Fibroblast of mammary gland (primary cell): ENCODE measurements around the gene SSBP3.

Source experiments
- DNase-seq: peaks from one replicate; pipeline ENCODE4 v3.0.0-alpha.2; 2010; ENCODE audit warnings: low read depth
- H3K4me3 ChIP-seq: 2 replicates; pipeline ENCODE4 v1.5.1; 2011; ENCODE audit warnings: low read depth, mild to moderate bottlenecking, low read length, moderate library complexity; ENCODE audit not compliant: control insufficient read depth
- TF ChIP-seq, protein P1 (sequence below): conservative IDR thresholded peaks from 2 replicates; pipeline ENCODE4 v1.5.1; 2011; ENCODE audit warnings: low read depth, low read length, inconsistent platforms; ENCODE audit not compliant: control insufficient read depth, insufficient read depth

Gene SSBP3

GRCh38 chr1:54398963-54399528 lies 7.1 kb downstream of the SSBP3 start:
- TF ChIP-seq, protein P1, sequence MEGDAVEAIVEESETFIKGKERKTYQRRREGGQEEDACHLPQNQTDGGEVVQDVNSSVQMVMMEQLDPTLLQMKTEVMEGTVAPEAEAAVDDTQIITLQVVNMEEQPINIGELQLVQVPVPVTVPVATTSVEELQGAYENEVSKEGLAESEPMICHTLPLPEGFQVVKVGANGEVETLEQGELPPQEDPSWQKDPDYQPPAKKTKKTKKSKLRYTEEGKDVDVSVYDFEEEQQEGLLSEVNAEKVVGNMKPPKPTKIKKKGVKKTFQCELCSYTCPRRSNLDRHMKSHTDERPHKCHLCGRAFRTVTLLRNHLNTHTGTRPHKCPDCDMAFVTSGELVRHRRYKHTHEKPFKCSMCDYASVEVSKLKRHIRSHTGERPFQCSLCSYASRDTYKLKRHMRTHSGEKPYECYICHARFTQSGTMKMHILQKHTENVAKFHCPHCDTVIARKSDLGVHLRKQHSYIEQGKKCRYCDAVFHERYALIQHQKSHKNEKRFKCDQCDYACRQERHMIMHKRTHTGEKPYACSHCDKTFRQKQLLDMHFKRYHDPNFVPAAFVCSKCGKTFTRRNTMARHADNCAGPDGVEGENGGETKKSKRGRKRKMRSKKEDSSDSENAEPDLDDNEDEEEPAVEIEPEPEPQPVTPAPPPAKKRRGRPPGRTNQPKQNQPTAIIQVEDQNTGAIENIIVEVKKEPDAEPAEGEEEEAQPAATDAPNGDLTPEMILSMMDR = no peak
- DNase-seq = no peak

GRCh38 chr1:54397980-54398379 lies 8.2 kb downstream of the SSBP3 start:
- TF ChIP-seq, protein P1 = no peak
- H3K4me3 ChIP-seq = no peak overlapping the region
- DNase-seq = no peak

More at GRCh38 chr1:54398963-54399528, 7.1 kb downstream of the SSBP3 start:
- no peak overlapping the region for H3K4me3 ChIP-seq

- DNase-seq = no peak
- TF ChIP-seq, protein P1 = no peak
- no peak overlapping the region for H3K4me3 ChIP-seq
Measured at GRCh38 chr1:54397090-54397591, 9.1 kb downstream of the SSBP3 start.

GRCh38 chr1:54396261-54396933 lies 9.8 kb downstream of the SSBP3 start:
- TF ChIP-seq, protein P1 = no peak
- no peak overlapping the region for H3K4me3 ChIP-seq
- DNase-seq = no peak

DNA sequence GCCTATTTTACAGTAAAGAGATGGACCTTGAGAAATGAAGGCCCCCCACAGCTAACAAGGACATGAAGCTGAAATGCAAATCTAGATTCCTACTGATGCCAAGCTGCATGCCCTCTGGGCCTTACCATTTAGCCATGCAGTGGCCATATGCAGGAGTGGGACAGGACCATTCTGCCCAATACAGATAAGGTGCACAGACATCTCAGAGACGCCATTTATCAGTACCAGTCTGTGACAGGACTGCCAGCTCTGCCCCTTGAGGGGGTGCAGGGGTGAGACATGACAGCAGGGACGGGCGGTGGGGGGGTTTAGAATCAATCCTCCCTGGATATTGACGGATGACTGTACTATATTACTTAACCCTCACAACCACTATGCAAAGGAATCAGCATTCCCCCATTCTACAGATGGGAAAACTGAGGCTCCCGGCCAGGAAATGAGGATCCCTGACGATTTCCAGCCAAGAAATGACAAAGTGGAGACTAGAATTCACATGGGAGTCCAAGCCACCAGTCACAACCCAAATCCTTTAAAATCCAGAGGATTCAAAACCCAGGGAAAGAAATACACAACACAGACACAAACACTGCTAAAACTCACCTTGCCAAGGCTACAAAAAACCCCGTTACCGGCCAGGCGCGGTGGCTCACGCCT lies 10.8 kb downstream of the SSBP3 start:
- H3K4me3 ChIP-seq = no peak overlapping the region
- TF ChIP-seq, protein P1 = no peak
- DNase-seq = no peak

DNA sequence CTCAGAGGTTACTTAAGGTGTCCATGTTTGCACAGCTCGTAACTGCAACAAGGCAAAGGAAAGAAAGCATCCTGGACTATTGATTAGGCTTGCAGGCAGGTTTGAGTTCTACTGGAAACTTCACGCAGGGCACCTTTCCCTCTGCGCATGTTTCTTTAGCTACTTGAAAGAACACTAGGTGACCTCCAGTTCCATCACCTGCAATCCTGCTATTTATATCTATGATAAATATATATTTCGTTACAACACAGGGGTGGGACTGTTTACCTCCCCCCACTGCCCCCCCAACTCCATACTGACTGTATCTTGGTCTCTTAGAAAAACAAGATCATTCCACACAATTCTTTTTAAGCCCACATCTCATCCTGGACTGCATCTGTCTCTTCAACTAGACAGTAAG lies 12.1 kb downstream of the SSBP3 start:
- TF ChIP-seq, protein P1 = no peak
- no peak for DNase-seq
- H3K4me3 ChIP-seq = no peak overlapping the region
